HG03045 (cell line): Measurements from ENCODE around the gene ALG2.

Source experiments
- ATAC-seq: cut with Tn5 transposase; IDR thresholded peaks from one replicate; pipeline ENCODE4 v1.9.1; 2021; ENCODE audit warnings: mild to moderate bottlenecking, moderate library complexity; ENCODE audit not compliant: unreplicated experiment

ALG2 gene

DNA sequence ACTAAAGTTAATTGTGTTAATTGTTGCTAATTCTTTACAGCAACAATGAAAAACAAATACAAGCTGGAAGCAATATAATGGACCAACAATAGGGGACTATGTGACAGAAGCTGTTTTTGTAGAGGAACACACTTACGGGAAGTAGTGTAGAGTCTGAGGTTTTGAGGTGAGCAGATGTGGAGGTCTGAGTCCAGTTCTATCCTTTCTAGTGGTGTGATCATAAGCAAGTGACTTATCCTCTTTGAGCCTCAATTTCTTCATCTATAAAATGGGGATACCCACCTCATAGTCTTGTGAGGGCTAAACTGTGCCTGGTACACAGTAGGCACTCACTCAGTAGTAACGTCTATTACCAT is 28.3 kb downstream of the ALG2 start:
- ATAC-seq: no peak

DNA sequence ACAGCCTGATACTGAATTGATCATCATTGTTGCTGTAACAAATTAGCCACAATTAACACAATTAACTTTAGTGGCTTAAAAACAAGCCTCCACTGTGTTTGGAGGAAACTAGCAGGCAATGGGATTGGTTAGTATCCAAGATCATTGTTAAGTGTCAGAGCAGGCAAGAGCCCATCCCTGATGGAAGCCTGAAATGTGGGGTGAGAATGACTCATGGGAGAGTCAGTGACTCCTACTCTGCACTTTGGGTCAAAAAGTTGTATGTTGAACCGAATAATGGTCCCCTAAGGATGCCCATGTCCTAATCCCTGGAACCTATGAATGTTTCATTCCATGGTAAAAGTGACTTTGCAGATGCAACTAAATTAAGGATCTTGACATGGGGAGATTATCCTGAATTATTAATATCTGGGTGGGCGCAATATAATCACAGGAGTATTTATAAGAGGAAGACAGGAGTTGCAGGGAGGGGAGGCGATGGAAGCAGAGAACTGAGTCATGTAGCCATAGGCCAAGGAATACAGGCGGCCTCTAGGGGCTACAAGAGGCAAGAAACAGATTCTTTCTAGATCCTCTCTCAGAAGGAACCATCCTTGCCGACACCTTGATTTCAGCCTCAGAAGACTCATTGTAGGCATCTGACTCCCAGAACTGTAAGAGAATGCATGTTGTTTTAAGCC is 28.8 kb downstream of the ALG2 start:
- no peak for ATAC-seq

DNA sequence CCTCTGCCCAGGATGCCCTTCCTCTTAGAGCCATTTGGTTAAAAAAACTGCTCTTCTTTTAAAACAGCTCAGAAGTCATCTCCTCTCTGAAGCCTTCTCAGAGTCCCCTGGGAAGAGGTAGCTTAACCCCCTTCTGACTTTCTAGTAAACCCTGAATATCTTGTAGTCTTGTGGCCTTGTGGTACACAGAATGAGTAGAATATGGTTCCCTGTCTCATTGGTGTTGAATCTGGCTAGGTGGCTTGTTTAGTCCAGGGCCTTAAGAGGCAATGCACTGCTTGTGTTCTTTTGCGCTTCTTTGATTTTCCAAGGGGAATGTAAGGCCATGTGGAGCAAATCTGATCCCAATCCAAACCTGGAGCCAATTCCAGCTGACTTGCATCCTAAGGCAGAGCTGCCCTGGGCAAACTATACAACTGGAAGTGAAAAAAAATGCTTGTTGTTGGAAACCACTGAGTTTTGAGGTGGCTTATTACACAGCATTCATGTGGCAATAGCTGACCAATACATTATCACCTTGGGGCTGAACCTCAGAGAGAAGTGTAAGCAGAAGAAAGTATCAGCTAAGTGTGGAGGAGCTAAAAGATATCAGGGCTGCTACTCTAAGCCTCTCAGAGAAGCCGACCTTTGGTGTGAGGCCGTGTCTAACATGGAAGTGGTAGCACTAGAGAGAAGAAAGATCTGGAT is 31.0 kb downstream of the ALG2 start:
- ATAC-seq: no peak

GRCh38 chr9:99189887-99190596 is 31.7 kb downstream of the ALG2 start:
- ATAC-seq: no peak

- no peak for ATAC-seq
Measured at GRCh38 chr9:99189186-99189585, 32.6 kb downstream of the ALG2 start.

DNA sequence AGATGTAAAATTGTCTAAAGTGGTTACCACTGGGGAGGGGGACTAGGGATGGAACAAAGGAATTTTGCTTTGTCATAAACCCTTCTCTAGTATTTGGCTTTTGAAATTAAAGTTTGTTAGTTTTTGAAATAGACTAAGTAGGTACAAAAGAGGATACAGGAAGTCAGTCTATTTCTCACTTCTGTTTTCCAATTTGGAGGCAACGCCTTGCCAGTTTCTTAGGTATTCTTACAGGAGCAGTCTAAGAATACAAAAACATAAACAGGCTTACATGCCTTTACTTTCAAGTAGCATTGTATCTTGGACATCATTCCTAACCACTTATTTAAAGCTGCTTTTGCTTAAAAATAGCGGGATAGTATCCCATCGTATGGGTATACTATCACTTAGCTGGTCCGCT is 34.4 kb downstream of the ALG2 start:
- ATAC-seq: no peak

- ATAC-seq: no peak
Measured at GRCh38 chr9:99185934-99186333, 35.8 kb downstream of the ALG2 start.

DNA sequence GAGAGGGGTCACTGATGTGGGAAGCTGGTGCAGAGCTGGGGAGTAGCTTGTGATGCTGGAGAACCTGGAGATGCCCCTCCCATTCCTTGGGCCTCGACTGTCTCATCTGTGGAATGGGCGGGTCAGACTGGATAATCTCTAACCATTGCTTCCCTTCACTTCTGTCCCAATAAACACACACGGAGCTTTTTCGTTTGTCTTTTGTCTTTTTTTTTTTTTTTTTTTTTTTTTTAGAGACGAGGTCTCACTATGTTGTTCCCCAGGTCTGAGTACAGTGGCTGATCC is 36.5 kb downstream of the ALG2 start:
- ATAC-seq: no peak

DNA sequence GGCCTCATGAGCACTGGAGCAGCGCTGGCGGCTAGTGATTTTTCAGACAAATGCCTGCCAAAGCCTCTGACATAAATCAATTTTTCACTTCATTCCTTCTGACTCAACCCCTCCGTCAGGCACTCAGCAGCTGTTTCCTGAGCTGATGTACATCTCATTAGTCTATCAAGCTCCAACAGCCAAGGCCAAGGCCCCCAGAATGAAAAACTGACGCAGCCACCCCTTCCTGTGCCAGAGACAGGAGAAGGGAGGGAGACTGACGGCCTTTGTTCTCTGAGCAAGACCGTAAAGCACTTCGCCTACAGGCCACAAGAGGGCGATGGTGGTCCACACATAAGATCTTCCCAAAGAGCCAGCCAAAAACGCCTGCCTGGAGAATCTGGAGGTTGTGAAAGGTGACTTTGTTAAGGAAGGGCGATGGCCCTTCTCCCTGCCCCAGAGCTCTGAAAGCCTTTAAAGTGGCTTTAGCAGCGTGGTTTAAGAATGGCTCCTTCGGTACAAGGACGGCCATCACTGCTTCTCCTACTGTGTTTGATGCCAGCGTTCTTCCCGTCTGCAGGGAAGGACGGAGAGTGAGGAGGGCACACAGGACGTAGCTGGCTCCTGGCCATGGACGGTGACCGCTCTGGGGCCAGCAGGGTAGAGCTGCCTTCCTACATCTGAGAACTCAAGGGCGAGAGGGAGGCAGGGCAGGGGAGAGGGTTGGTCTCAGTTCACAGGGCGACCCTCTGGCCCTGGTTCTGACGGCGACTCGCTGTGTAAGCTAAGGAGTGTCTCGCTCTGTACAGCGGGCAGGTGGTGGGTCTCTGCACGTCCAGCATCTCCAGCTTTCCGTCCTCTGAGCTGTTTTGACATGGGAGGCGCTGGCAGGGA is 37.0 kb downstream of the ALG2 start:
- ATAC-seq: peak; percentile 51

GRCh38 chr9:99184110-99184474 is 37.6 kb downstream of the ALG2 start:
- no peak for ATAC-seq

DNA sequence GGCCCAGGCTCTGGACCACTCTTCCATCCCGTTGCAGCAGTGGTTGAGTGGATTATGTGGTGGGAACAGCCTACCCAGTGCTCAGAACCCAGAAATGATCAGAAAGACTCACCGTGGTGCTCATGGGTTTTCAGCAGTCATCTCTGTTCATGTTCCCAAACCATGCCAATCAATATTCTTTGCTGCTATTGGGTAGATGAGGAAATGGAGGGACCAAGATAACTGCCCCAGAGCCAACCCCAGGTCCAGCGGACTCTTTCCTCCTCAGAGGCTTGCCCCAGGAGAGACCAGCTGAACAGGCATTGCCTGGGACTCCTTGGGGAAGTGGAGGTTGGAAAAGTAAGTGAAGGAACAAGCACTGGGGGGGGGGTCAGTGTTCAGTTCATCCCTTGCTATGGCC is 38.1 kb downstream of the ALG2 start:
- no peak for ATAC-seq

DNA sequence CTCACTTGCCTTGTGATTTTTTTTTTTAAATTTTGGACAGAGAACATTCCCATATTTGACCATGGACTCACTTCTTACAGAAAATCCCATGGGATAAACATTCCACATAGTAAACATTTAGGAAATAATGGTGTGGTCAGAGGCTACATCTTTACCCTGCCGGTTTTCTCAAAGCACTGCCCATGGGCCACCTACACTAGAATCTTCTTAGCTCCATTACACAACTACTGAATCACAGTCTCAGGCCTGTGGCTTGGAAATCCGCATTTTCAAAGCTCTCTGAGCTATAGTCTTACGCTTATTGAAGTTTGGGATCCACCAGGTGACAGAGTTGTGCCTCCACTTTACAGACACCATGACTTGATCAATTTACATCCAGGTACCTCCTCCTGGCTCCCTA is 39.4 kb downstream of the ALG2 start:
- no peak for ATAC-seq

DNA sequence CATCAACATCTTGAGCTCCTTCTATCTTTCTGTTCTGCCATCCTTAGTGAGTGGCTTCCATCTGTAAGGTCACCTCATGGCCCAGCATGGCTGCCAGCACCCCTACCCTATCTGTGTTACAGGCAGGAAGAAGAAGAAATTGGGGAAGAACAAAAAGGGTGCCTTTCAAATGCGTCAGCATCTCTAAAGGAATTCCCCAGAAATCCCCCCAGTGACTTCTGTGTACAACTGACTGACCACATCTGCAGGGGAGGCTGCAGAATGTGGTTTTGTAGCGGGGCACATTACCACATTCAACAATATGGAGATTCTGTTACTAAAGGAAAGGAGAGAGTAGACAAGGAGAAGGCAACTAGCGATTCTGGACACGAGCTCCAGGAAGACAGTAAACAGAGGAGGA is 40.1 kb downstream of the ALG2 start:
- ATAC-seq: no peak

GRCh38 chr9:99181206-99181605 is 40.5 kb downstream of the ALG2 start:
- no peak for ATAC-seq

DNA sequence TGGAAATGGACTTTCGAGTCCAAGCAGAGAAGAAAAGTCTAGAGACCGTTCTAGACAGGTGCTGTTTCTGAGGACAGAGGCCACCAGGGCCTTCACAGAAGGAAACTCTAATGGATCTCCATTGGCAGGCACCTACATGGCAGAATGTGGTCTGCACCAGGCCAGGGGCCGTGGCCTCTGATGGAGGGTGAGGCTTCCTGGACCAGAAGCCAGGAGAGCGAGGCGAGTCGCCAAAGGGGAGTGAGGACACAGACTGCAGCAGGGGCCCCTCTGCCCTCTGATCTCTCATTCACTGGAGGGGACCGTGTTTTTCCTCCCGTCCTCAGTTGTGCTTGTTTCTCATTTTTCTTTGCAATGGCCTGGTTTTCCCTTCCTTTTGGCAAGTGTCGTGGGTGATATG is 41.1 kb downstream of the ALG2 start:
- no peak for ATAC-seq

- no peak for ATAC-seq
Measured at GRCh38 chr9:99180199-99180598, 41.5 kb downstream of the ALG2 start.

DNA sequence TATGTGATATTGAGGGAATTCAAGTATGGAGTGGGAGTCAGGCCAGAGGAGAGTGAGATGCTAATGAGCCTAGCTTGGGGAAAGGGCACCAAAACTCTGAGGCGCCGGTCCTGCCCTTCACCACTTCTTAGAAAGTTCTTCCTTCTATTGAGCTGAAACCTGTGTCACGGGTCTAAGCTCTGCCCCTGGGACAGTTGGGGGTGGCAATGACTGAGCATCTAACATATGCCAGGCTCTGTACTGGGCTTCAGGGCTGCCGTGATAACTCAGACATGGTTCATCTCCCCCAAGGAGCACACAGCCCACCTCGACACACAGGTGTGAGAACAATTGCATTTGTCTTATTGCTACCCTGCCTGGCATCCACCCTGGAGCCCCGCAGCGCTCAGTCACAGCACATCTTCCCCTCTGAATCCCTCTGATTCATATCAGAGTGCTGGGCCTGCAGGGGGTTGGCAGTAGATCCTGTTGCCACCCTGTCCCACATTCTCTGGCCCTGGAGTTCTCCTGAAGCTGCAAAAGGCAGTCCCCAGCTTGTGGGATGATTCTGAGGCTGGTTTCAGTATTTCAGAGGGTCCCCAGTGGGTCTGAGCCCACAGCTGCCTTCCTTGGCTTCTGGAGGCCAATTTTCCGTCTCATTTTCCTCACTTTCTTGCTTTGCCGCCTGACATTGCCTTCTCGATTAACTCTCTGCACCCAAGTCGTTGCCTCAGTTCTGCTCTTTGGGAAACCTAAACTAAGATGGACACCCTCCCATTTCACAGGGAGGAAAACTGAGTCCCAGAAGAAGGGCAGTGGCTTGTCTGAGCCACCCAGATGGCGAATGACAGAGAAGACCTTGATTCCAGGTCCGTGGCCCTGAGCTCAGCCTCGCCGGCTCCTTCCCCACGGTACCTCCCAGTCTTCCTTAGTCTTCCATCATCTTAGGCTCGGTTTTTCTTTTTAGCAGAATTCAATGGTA is 42.5 kb downstream of the ALG2 start:
- ATAC-seq: no peak

- no peak for ATAC-seq
Measured at GRCh38 chr9:99177576-99178366, 44.0 kb downstream of the ALG2 start.

DNA sequence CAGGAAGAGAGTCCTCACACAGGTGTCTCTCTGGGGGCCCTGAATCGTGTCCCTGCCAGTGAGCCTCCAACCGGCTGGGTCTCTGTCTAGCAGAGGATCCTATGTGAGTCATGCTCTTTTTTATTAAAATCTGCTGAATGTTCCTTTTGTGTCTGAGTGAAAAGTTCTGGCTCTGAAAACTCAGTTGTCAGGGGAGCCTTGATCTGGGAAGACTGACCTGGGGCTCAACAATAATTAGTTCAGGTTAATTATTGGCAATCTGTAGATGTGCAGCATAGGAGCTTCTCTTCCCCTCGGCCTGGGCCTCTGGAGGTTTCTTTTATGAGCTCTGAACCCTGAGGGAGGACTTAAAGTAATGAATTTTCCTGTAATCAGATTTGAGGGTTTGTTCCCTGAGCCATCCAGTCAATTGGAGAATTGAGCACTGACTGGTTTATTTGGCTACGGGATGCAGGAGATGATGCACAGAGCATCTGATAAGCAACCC is 45.2 kb downstream of the ALG2 start:
- no peak for ATAC-seq
